Measurements from ENCODE around the gene KRT82.
A peak's percentile ranks its signal among the peaks of the same experiment; 100 is the strongest.
"Not testable (repeated sequence)": the region's sequence is repeated elsewhere in the genome, so short reads cannot be mapped to it uniquely, and the experiment has no call there.

KRT82 gene

GRCh38 chr12:52345041-52345440, 61.1 kb downstream of the KRT82 start:
- not testable (repeated sequence) for H3K79me1 ChIP-seq (ENCODE audit: low read length); H2AFZ ChIP-seq (ENCODE audit: insufficient read depth, low read length, poor library complexity); H3K4me2 ChIP-seq (ENCODE audit: low read length); H4K12ac ChIP-seq (ENCODE audit: low read depth, low read length); H2AK5ac ChIP-seq (ENCODE audit: low read length); H3K4ac ChIP-seq (ENCODE audit: low read depth, low read length); H3K36me3 ChIP-seq (ENCODE audit: control insufficient read depth in 1 of 2, insufficient read depth in 2 of 2, low read length in 2 of 2); H3K4me3 ChIP-seq (ENCODE audit: low read depth, low read length); H2BK5ac ChIP-seq (ENCODE audit: low read depth, low read length, poor library complexity); H2BK12ac ChIP-seq (ENCODE audit: low read length); H3K27ac ChIP-seq (ENCODE audit: low read depth, low read length); H3K27me3 ChIP-seq (ENCODE audit: insufficient read depth, low read length); H4K8ac ChIP-seq (ENCODE audit: low read depth, low read length); H3K14ac ChIP-seq (ENCODE audit: low read length); H3K9ac ChIP-seq (ENCODE audit: low read length); H3K18ac ChIP-seq (ENCODE audit: low read length); H3K23ac ChIP-seq (ENCODE audit: low read length); H3K79me2 ChIP-seq (ENCODE audit: control insufficient read depth, insufficient read depth, low read length, poor library complexity); H3K9me3 ChIP-seq (ENCODE audit: insufficient read depth, low read depth, low read length)
- no CpG with 5 or more reads among the region's 8 CpGs for WGBS (ENCODE audit: extremely low coverage, insufficient coverage, insufficient read length)
- Histone ChIP-seq H3K4me1 (ENCODE audit: control insufficient read depth in 1 of 2, insufficient read depth in 2 of 2, low read length in 2 of 2) (peaks cover 10 to 13% of the 10 kb centered on the region in 2 experiments), H2BK120ac (ENCODE audit: insufficient read depth, low read length, poor library complexity) (peak overlapping the region; percentile 36), H4K91ac (ENCODE audit: low read depth, low read length) (peak overlapping the region; percentile 13)
- peak in 1 of 2 donors; percentile 13 for DNase-seq

GRCh38 chr12:52344111-52344510, 62.0 kb downstream of the KRT82 start:
- no peak overlapping the region for H3K14ac ChIP-seq (ENCODE audit: low read length)
- H2BK120ac ChIP-seq (ENCODE audit: insufficient read depth, low read length, poor library complexity) = no peak overlapping the region
- H4K91ac ChIP-seq (ENCODE audit: low read depth, low read length) = no peak overlapping the region
- no peak overlapping the region for H3K4me2 ChIP-seq (ENCODE audit: low read length)
- no peak overlapping the region for H3K9ac ChIP-seq (ENCODE audit: low read length)
- H3K36me3 ChIP-seq (ENCODE audit: control insufficient read depth in 1 of 2, insufficient read depth in 2 of 2, low read length in 2 of 2) = no peaks in the 10 kb centered on the region
- no peak overlapping the region for H2AFZ ChIP-seq (ENCODE audit: insufficient read depth, low read length, poor library complexity)
- H2BK5ac ChIP-seq (ENCODE audit: low read depth, low read length, poor library complexity) = no peak overlapping the region
- no peak overlapping the region for H4K12ac ChIP-seq (ENCODE audit: low read depth, low read length)
- H3K18ac ChIP-seq (ENCODE audit: low read length) = no peak overlapping the region
- DNase-seq = peak in 1 of 2 donors; percentile 2
- no peak overlapping the region for H4K8ac ChIP-seq (ENCODE audit: low read depth, low read length)
- H3K23ac ChIP-seq (ENCODE audit: low read length) = no peak overlapping the region
- no CpG with 5 or more reads among the region's 12 CpGs for WGBS (ENCODE audit: extremely low coverage, insufficient coverage, insufficient read length)
- no peaks in the 10 kb centered on the region for H3K27me3 ChIP-seq (ENCODE audit: insufficient read depth, low read length)
- H3K27ac ChIP-seq (ENCODE audit: low read depth, low read length) = no peak overlapping the region
- H2BK12ac ChIP-seq (ENCODE audit: low read length) = no peak overlapping the region
- H3K4me3 ChIP-seq (ENCODE audit: low read depth, low read length) = no peak overlapping the region
- H3K79me1 ChIP-seq (ENCODE audit: low read length) = no peaks in the 10 kb centered on the region
- H3K9me3 ChIP-seq (ENCODE audit: insufficient read depth, low read depth, low read length) = peaks cover 2% of the 10 kb centered on the region
- H3K79me2 ChIP-seq (ENCODE audit: control insufficient read depth, insufficient read depth, low read length, poor library complexity) = no peaks in the 10 kb centered on the region
- H3K4ac ChIP-seq (ENCODE audit: low read depth, low read length) = no peak overlapping the region
- no peak overlapping the region for H2AK5ac ChIP-seq (ENCODE audit: low read length)
- H3K4me1 ChIP-seq (ENCODE audit: control insufficient read depth in 1 of 2, insufficient read depth in 2 of 2, low read length in 2 of 2) = peaks cover 10 to 13% of the 10 kb centered on the region in 2 experiments

Measured in trophoblast cell (in vitro differentiated cells and primary cell).